Glomerular endothelial cell (primary cell): ENCODE results near the gene C1S. TPM values are rescaled to one million over a fixed set of nuclear protein-coding genes. Genes with fewer than 3 reads are reported as not detected.

ENCODE experiments used
- total RNA-seq: library from RNA; depleted of rRNA; stranded (reverse); fragments of >200 nt; gene quantifications from 2 replicates; pipeline ENCODE4 v1.2.3, GENCODE V29; 2015

C1S gene
- total RNA-seq, 1 donor from 2014 or later: 0.64 TPM

Other genes with a start within 250 kb of the C1S start
- gene GPR162, start 238.9 kb upstream of the C1S start, total RNA-seq: 2.0 and 3.7 TPM in 2 replicates
- gene P3H3, start 232.3 kb upstream of the C1S start, total RNA-seq: 53.8 and 87.9 TPM in 2 replicates
- 0.39 and 2.3 TPM in 2 replicates for gene GNB3, start 219.8 kb upstream of the C1S start, total RNA-seq
- gene CDCA3, start 209.4 kb upstream of the C1S start, total RNA-seq: 6.0 and 14.6 TPM in 2 replicates
- 74.8 and 77.1 TPM in 2 replicates for gene USP5, start 208.6 kb upstream of the C1S start, total RNA-seq
- gene TPI1, start 193.2 kb upstream of the C1S start, total RNA-seq: 542 and 832 TPM in 2 replicates
- gene SPSB2, start 187.4 kb upstream of the C1S start, total RNA-seq: 5.3 and 5.5 TPM in 2 replicates
- gene LRRC23, start 155.9 kb upstream of the C1S start, total RNA-seq: 6.3 and 9.6 TPM in 2 replicates
- 18.1 and 18.4 TPM in 2 replicates for gene ENO2, start 146.1 kb upstream of the C1S start, total RNA-seq
- 33.6 and 64.6 TPM in 2 replicates for gene ATN1, start 132.8 kb upstream of the C1S start, total RNA-seq
- gene RNU7-1, start 116.9 kb upstream of the C1S start, total RNA-seq: not detected in 2 replicates
- gene C12orf57, start 116.7 kb upstream of the C1S start, total RNA-seq: 180 and 194 TPM in 2 replicates
- gene PTPN6, start 109.4 kb upstream of the C1S start, total RNA-seq: 0.29 and 8.5 TPM in 2 replicates
- 240 and 281 TPM in 2 replicates for gene PHB2, start 90.1 kb upstream of the C1S start, total RNA-seq
- gene EMG1, start 89.8 kb upstream of the C1S start, total RNA-seq: 24.3 and 25.3 TPM in 2 replicates
- gene LPCAT3, start 42.2 kb upstream of the C1S start, total RNA-seq: 15.4 and 19.4 TPM in 2 replicates
- gene C1R, start 31.7 kb downstream of the C1S start, total RNA-seq: 1.4 and 3.9 TPM in 2 replicates
- 21.6 and 21.7 TPM in 2 replicates for gene C1RL, start 48.5 kb downstream of the C1S start, total RNA-seq
- gene RBP5, start 68.2 kb downstream of the C1S start, total RNA-seq: 5.5 TPM in 1 of 2 replicates, not detected in the other
- gene CLSTN3, start 69.7 kb downstream of the C1S start, total RNA-seq: 61.0 and 138 TPM in 2 replicates
- gene PEX5, start 129.0 kb downstream of the C1S start, total RNA-seq: 27.4 and 27.9 TPM in 2 replicates
- gene ACSM4, start 243.4 kb downstream of the C1S start, total RNA-seq: not detected in 2 replicates